ENCODE data around the gene PDCD11.
"Not testable (repeated sequence)": the region's sequence is repeated elsewhere in the genome, so short reads cannot be mapped to it uniquely, and the experiment has no call there.

Gene PDCD11

DNA sequence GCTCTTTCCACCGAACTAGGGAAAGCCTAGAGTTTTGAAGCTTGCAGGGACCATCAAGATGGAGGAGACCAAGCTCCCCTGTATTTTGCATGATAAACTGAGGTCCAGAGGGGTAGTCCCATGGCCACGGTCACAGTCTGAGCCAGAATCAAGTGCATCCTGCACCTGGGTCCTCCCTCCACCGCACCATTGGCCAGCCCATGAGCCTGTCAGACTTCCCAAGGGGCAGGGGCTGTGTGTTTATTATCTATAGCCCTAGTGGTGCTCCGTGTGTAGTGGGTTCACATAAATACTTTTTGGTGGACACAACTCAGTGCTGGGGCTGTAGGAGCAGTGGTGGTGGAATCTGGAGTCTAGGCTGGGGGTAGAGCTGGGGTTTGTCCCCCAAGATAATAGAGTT, 79.0 kb downstream of the PDCD11 start:
- no peak for DNase-seq

DNA sequence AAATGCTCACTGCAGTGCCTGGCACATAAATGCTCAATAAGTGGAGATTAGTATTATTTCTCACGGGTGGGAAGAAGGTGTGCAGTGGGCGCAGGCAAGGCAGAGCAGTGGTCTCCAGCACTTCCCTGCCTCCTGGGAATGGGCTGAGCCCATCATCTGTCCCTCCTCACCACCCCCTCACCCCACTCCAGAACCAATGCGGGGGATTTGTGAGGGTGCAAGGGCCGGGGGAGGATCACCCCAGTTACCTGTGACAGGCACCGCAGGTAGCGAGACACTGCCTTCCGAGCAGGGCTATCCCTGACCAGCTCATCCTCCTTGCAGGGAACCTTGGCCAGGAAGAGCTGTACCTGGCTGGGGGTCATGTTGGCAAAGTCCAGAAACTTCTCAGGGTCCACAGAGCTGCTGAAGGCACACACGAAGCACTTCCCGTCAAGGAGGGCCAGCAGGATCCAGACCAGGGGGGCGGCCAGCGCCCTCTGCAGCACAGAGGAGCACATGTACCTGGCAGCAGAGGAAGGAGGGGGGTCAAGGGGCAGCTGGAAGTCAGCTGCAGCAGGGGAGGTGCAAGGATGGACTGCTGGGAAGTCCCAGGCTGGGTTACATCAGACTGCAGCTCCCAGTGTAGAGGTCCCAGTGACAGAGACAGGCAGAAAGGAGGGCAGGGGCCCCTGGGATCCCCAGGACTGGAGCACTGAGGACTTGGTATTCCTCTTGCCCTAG, 79.8 kb downstream of the PDCD11 start:
- no peak for DNase-seq

DNA sequence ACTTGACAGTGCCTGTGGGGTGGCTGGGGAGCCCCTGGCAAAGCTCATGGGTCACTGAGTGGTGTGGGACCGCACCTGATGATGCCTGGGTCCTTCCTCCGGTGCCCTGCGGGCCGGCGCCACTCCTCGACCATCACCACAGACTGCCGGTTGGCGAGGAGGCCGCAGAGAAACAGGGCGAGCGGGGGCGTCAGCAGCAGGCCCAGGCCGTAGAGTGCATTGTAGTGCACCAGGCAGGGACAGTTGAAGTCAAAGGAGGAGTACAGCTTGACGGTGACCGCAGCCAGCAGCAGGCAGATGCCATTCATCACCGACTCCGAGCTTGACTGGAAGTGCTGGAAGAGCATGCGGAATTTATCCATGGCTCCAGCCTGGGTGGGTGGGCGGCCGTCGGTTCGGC, 82.2 kb downstream of the PDCD11 start:
- no peak for DNase-seq

DNA sequence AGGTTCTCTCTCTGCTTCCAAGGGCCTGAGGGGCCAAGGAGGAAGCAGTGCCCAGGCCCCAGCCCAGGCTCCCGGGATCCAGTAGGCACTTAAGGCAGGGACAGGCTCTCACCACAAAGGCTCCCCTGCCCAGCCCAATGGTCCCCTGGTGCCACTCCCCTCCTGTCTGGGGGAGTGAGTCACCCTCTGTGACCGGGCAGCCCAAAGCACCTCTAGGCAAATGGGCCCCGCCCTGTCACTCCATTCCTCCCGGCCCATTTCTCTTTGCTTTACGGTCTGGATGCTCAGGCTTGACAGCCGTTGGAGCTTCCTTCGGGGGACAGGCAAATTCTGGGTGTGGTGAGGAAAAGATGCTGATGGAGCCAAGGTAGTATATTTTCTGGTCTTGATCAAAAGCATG, 82.7 kb downstream of the PDCD11 start, which contains the start of gene CALHM3:
Gene CALHM3, minus strand, starts transcription at position 106 of the 400 bp plus-strand sequence. CDS start 208 bp downstream, outside the sequence.
- DNase-seq, result no peak

DNA sequence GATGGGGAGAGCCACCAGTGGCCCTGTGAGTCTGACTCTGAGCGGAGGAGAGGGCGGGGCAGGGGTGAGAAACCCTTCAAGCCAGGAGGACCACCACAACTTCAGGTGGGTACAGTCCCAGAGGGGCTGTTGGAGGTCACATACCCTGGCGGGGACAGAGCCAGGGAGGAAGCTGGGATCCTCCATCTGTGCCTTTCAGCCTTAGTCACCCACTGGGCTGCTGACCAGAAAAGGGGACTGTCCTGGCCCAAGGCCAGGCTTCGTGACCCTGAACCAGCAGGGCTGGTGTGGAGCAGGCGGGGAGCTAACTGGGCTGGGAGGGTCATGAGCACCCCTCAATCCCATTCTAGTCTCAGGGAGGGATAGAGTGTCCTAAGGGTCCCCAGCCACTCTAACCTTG, 84.1 kb downstream of the PDCD11 start:
- no peak for DNase-seq

DNA sequence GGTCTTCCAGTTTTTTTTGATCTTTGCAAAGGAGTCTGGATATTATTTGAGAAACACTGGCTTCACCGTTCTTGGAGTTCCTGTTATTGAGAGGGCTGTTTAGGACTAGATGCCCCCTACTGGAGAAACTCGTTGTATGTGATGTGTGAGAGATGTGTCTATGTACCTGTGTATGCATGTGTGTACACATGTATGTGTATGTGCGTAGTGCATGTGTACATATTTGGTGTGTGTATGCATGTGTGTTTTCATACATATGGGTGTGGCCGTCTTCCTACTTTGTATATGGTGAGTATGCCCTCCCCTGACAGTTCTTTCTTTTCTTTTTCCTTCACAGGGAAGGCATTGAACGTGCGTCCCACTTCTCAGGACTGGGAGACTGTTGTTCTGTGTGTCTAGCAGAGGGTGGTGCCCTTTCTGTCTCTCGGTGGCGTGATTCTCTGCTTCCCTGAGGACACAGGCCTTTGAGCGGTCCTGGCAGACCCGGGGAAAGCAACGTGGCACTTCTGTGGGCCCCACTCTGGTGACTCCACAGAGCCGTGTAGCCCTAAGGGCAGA, 85.6 kb downstream of the PDCD11 start:
- DNase-seq, result peak; percentile 14

DNA sequence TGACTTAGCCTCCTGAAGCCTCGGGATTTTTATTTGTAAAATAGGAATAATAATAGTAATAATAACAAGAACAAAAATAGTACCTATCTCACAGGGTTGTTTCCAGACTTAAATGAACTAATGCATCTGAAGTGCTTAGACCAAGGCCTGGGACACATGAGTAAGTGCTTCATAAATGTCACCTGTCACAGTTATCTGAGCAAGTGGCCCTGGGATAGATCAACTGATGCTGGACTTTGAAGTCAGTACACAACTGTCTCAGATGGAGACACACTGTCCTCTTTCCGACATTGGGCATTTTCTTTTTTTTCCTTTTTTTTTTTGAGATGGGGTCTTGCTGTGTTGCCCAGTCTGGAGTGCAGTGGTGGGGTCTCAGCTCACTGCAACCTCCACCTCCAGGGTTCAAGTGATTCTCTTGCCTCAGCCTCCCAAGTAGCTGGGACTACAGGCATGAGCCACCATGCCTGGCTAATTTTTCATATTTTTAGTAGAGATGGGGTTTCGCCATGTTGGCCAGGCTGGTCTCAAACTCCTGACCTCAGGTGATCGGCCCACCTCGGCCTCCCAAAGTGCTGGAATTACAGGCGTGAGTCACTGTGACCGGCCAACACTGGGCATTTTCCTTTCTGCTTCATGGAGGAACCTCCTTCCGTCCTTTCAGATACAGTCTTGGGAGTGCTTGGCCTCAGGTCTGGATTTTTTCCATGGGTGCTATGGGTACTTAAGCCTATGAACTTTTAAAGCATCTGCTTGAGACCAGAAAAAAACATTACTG, 90.4 kb downstream of the PDCD11 start:
- DNase-seq, result not testable (repeated sequence)

DNA sequence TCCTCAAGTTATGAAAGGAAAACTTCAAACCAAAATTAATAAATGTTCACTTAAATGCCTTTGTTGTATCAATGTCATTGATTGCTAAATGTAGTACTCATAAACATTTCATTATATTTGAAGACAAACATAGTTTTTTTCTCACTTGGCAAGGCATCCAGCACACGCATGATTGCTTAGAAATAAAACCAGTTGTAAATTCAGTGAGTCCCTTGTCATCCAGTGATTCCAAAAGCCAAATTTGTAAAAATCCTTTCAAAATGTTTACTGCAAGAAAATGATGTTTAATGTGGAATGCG, 90.9 kb downstream of the PDCD11 start:
- DNase-seq, result no peak

DNA sequence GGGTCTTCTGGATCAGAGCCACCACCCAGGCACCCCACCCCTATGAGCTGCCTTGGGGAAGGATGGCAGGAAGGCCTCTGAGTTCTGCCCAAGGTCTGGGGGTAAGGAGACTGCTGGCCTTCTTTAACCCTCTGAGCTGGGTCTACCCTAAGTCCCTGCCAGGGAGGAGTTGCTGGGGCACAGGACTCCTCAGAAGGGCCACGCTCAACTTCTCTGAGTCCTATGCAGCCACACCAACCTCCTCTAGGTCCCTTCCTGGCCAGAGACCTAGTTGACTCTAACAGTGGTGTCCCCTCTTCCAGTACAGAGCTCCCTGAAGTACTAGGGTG, 94.5 kb downstream of the PDCD11 start:
- DNase-seq, result no peak

DNA sequence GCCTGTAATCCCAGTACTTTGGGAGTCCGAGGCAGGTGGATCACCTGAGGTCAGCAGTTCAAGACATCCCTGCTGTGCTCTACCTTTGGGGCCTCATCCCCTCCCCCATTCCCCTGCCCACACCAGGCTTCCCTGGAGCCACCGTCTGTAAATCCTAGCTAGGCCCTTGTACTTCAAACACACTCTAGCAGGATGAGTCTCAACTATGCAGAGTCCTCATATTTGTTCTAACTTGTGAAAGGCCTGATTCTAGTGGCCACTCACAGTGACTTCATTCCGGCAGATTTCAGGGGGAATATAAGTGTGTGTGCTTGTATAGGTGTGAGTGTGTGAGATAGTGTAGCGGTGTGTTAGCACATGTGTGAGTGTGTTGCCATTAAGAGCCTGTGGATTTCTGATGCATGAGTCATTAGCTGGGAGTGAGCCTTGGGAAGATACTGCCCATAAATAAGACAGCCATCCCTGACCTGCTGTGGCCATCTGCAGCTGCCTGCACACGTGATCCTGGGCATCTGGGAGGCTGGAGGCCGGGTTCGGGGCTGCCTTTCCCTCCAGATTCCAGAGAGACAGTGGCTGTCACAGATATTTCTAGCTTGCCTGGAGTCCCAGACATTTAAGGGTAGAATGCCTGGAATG, 95.4 kb downstream of the PDCD11 start:
- no peak for DNase-seq

DNA sequence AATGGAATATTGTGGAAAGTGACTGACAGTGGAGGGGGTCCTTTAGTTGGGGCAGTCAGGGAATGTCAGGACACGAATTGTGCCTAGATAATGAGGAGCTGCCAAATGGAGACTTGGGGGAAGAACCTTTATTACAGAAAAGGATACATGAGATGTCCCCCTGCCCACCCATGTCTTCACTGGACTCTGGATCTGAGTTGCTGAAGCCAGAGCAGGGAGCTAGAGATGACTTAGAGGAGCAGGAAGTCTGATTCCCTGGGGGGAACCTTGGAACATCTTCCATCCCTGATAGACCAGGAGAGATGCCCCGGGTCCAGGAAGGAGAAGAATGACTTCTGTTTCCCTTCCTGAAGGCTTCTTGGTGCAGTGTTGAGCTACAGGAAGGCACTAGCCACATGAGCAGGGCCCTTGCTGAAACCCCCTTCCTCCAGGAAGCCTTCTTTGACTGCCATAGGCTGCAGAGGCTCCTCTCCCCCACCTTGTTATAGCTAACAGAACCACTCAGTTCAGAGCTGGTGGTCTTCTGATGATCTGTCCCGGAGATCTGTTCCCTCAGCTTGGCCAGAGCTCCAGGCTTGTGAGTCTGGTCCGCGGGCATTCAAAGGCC, 96.3 kb downstream of the PDCD11 start:
- no peak for DNase-seq

DNA sequence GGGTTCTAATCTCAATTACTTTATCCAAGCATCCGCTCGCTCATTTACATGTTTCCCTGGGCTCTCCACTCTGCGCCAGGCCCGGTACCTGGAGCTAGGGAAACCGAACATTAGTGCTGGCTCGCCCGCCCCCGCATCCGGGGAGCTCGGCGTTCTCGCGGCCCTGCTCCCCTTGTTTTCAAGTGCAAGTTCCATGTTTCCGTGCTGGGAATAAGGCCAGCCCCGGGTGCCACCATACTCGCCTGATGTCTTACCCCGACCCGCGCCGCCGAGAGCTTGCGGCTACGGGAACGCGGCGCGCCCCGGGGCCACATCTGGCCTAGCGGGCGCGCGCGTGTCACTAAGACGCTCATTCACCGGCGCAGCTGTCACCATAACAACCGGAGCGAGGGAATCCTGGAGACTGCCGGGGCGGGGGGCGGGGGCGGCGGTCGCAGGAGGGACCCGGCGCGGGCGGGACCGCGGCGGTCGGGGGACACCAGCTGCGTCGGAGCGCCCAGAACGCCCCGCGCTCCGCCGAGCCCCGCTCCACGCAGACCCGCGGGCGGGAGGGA, 97.0 kb downstream of the PDCD11 start, which contains the start of gene NEURL1:
Gene NEURL1, plus strand, starts transcription at position 344 of the 554 bp plus-strand sequence. CDS start 683 bp downstream, outside the sequence.
- no peak for DNase-seq

DNA sequence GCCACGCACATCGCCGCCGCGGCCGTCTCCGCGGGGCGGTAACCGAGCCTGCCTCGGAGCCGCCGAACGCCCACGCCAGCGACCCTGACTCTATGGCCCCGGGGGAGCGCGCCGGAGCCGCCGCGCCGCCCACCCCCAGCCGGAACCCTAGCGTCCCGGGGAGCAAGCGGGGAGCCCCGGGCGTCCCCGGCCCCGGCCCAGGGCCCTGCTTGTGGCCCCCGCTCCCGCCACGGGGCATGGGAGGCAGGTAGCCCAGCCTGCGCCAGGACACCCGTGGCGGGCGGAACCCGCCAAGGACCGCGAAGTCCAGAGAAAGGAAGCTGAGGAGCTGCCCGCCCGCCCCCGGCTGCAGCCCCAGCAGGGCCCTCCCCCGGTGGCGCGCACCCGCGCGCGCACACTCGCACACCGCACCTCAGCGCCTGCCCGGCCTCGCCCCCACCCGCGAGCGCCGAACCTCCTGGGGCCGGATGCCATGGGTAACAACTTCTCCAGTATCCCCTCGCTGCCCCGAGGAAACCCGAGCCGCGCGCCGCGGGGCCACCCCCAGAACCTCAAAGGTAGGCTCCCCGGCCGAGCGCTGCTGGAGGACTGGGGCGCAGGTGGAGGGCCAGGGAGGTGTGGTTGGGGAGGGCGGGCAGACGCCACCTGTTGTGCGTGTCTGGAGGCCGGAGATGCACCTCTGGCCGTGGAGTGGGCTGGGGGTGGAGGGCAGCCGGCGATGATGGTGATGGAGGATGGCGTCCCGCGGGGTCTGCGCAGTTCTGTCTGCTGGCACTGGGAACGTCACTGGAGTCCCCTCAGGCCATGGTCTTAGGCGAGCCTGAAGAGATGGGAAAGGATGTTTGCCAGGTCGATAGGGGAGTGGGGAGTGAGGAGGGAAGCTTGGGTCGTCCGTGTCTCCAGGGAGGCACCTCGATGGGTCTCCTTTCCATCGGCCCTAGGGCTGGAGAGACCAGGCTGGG, 97.8 kb downstream of the PDCD11 start:
- DNase-seq, result no peak

DNA sequence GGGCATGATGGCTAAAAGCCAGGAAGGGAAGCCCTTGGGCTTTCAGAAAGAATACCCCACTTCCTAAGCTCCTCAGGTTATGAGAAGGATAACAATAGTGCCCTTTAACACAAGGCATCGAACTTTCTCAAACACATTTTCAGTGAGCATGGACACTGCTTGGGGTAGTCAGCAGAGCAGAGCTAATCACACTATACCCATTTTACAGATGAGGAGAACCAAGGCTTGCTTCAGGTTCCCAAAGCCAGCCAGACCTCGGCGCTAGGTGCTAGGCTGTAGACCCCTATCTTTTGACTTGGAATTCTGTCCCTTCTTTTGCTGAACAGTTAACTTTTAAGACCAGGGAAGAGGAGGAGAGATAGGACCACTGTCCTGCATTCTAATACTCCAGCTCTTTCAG, 98.9 kb downstream of the PDCD11 start:
- DNase-seq, result no peak
